Activated CD4-positive, alpha-beta T cell treated with anti-CD3 and anti-CD28 coated beads, Interleukin-2, amount 50 U/mL, for 48 hours (primary cell): ENCODE measurements around the gene FCER2.
A peak's percentile ranks its signal among the peaks of the same experiment; 100 is the strongest.

Experiments used
- DNase-seq, 2 experiments: peaks; one replicate each; pipeline ENCODE4 v3.0.0-alpha.2; 2020

Gene FCER2

GRCh38 chr19:7676376-7676775 is 25.6 kb downstream of the FCER2 start:
- no peak for DNase-seq

GRCh38 chr19:7674010-7675005 is 27.6 kb downstream of the FCER2 start:
- DNase-seq = peak; percentile 46 to 53

GRCh38 chr19:7672522-7672921 is 29.4 kb downstream of the FCER2 start:
- DNase-seq = no peak

GRCh38 chr19:7670790-7671189 is 31.1 kb downstream of the FCER2 start:
- no peak for DNase-seq

GRCh38 chr19:7670150-7670783 is 31.7 kb downstream of the FCER2 start:
- no peak for DNase-seq

GRCh38 chr19:7669641-7670040 is 32.3 kb downstream of the FCER2 start:
- no peak for DNase-seq

- no peak for DNase-seq
Measured at GRCh38 chr19:7668842-7669241, 33.1 kb downstream of the FCER2 start, which contains the start of gene RETN. Gene RETN, plus strand, starts transcription at chr19:7669049. Its CDS starts 278 bp downstream, at chr19:7669327.

- DNase-seq = no peak
Measured at GRCh38 chr19:7665076-7665475, 36.9 kb downstream of the FCER2 start.

GRCh38 chr19:7663706-7664105 is 38.2 kb downstream of the FCER2 start:
- DNase-seq = no peak

- no peak for DNase-seq
Measured at GRCh38 chr19:7662657-7663056, 39.3 kb downstream of the FCER2 start.

- no peak for DNase-seq
Measured at GRCh38 chr19:7661744-7662538, 40.0 kb downstream of the FCER2 start.

GRCh38 chr19:7658219-7658686 is 43.7 kb downstream of the FCER2 start:
- peak; percentile 25 to 43 for DNase-seq

GRCh38 chr19:7657131-7657751 is 44.7 kb downstream of the FCER2 start:
- DNase-seq = peak; percentile 36 to 44

- DNase-seq = no peak
Measured at GRCh38 chr19:7655581-7655980, 46.4 kb downstream of the FCER2 start.

GRCh38 chr19:7654401-7654800 is 47.5 kb downstream of the FCER2 start:
- DNase-seq = no peak

GRCh38 chr19:7652061-7652641 is 49.8 kb downstream of the FCER2 start:
- peak; percentile 87 to 90 for DNase-seq

- DNase-seq = no peak
Measured at GRCh38 chr19:7650148-7650547, 51.8 kb downstream of the FCER2 start.

GRCh38 chr19:7648265-7649014 is 53.5 kb downstream of the FCER2 start:
- no peak for DNase-seq

GRCh38 chr19:7647156-7647555 is 54.8 kb downstream of the FCER2 start:
- no peak for DNase-seq

- no peak for DNase-seq
Measured at GRCh38 chr19:7646426-7646700, 55.6 kb downstream of the FCER2 start.

GRCh38 chr19:7645656-7646425 is 56.1 kb downstream of the FCER2 start:
- no peak for DNase-seq
